DND-41 (cell line): ENCODE measurements around the gene DAGLA.

Source experiments
- EZH2 ChIP-seq: IDR thresholded peaks from 3 replicates; pipeline ENCODE4 v1.6.1; 2012; ENCODE audit warnings: borderline replicate concordance, low read depth, mild to moderate bottlenecking, moderate library complexity, low read length, inconsistent platforms; ENCODE audit not compliant: severe bottlenecking
- TF ChIP-seq, protein P1 (sequence below): IDR thresholded peaks from 2 replicates; pipeline ENCODE4 v1.5.1; 2012; ENCODE audit warnings: borderline replicate concordance, low read length, moderate library complexity, mild to moderate bottlenecking; ENCODE audit not compliant: poor library complexity, severe bottlenecking; ENCODE audit errors: extremely low read depth

DNA sequence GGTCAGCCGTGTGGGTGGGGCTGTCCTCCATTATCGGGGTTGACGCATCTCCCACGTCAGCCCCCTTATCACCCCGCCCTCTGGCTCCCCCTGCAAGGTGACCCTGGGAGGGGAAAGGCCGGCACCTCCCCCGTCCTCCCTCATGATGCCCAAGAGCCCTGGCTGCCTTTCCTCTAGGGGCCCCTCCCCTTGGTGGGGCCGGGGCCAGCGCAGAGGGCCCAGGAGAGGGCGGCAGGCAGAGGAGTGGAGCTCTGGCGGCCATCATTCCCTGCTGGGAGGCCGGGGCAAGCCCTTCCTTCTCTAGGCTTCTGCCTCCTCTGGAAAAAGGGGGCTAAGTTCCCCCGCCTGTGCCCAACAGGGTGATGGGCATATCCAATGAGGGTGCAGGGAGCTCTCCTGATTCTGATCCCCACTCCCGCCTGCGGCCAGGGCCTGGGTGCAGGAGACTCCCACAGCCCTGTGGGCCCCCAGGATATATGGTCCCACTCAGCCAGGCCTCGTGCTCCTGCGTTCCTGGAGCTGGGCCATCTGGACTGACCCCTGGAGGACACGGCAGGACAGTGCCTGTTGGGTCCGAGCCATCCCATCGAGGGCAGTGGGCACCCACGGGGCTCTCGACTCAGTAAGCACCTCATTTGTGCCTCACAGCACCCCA lies 84.5 kb downstream of the DAGLA start:
- no peak for TF ChIP-seq EZH2
- TF ChIP-seq, protein P1, sequence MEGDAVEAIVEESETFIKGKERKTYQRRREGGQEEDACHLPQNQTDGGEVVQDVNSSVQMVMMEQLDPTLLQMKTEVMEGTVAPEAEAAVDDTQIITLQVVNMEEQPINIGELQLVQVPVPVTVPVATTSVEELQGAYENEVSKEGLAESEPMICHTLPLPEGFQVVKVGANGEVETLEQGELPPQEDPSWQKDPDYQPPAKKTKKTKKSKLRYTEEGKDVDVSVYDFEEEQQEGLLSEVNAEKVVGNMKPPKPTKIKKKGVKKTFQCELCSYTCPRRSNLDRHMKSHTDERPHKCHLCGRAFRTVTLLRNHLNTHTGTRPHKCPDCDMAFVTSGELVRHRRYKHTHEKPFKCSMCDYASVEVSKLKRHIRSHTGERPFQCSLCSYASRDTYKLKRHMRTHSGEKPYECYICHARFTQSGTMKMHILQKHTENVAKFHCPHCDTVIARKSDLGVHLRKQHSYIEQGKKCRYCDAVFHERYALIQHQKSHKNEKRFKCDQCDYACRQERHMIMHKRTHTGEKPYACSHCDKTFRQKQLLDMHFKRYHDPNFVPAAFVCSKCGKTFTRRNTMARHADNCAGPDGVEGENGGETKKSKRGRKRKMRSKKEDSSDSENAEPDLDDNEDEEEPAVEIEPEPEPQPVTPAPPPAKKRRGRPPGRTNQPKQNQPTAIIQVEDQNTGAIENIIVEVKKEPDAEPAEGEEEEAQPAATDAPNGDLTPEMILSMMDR, result no peak
